ENCODE data around the gene PRKCQ.
"Not testable (repeated sequence)": the region's sequence is repeated elsewhere in the genome, so short reads cannot be mapped to it uniquely, and the experiment has no call there.

PRKCQ gene

GRCh38 chr10:6490614-6491013, 89.5 kb downstream of the PRKCQ start:
- DNase-seq, result no peak

GRCh38 chr10:6487920-6488319, 92.2 kb downstream of the PRKCQ start:
- peak in 1 of 5 experiments; percentile 34 for DNase-seq

- DNase-seq, result no peak
Measured at GRCh38 chr10:6486309-6486708, 93.8 kb downstream of the PRKCQ start.

GRCh38 chr10:6482737-6483357, 97.2 kb downstream of the PRKCQ start:
- peak in 1 of 5 experiments; percentile 69 for DNase-seq

- DNase-seq, result peak in 1 of 5 experiments; percentile 26
Measured at GRCh38 chr10:6478722-6479121, 101.4 kb downstream of the PRKCQ start.

- no peak for DNase-seq
Measured at GRCh38 chr10:6476989-6477388, 103.1 kb downstream of the PRKCQ start.

- no peak for DNase-seq
Measured at GRCh38 chr10:6474871-6475270, 105.2 kb downstream of the PRKCQ start.

- peak in 3 of 5 experiments; percentile 5 to 85 (median 58) for DNase-seq
Measured at GRCh38 chr10:6473901-6474370, 106.1 kb downstream of the PRKCQ start.

- peak in 3 of 5 experiments; percentile 33 to 93 (median 79) for DNase-seq
Measured at GRCh38 chr10:6473430-6473829, 106.6 kb downstream of the PRKCQ start.

- not testable (repeated sequence) for DNase-seq
Measured at GRCh38 chr10:6472710-6473005, 107.4 kb downstream of the PRKCQ start.

GRCh38 chr10:6470894-6471618, 109.0 kb downstream of the PRKCQ start:
- no peak for DNase-seq

GRCh38 chr10:6469661-6470060, 110.4 kb downstream of the PRKCQ start:
- DNase-seq, result no peak

GRCh38 chr10:6465854-6466601, 114.0 kb downstream of the PRKCQ start:
- DNase-seq, result peak in 1 of 5 experiments; percentile 53

GRCh38 chr10:6465437-6465836, 114.6 kb downstream of the PRKCQ start:
- no peak for DNase-seq

GRCh38 chr10:6464862-6465430, 115.1 kb downstream of the PRKCQ start:
- no peak for DNase-seq

- no peak for DNase-seq
Measured at GRCh38 chr10:6463366-6463765, 116.7 kb downstream of the PRKCQ start.

GRCh38 chr10:6461961-6462360, 118.1 kb downstream of the PRKCQ start:
- no peak for DNase-seq

- DNase-seq, result no peak
Measured at GRCh38 chr10:6460861-6461409, 119.1 kb downstream of the PRKCQ start.

- DNase-seq, result no peak
Measured at GRCh38 chr10:6458814-6459213, 121.3 kb downstream of the PRKCQ start.

GRCh38 chr10:6457376-6457775, 122.7 kb downstream of the PRKCQ start:
- no peak for DNase-seq

- DNase-seq, result no peak
Measured at GRCh38 chr10:6456067-6456466, 124.0 kb downstream of the PRKCQ start.

- DNase-seq, result no peak
Measured at GRCh38 chr10:6455592-6455991, 124.5 kb downstream of the PRKCQ start.

- no peak for DNase-seq
Measured at GRCh38 chr10:6446711-6447110, 133.4 kb downstream of the PRKCQ start.
